Measurements from ENCODE around the gene PDLIM5.
"Not testable (repeated sequence)": the region's sequence is repeated elsewhere in the genome, so short reads cannot be mapped to it uniquely, and the experiment has no call there.

PDLIM5 gene

DNA sequence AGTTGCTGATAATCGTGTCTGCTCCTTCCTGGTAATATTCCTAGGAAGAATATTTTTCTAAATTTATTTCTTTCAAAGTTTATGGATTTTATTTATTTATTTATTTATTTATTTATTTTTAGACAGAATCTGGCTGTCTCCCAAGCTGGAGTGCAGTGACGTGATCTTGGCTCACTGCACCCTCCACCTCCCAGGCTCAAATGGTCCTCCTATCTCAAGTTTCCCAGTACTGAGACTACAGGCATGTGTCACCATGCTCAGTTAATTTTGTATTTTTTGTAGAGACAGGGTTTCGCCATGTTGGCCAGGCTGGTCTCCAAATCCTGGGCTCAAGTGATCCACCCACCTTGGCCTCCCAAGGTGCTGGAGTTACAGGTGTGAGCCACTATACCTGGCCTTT, 48.9 kb downstream of the PDLIM5 start:
- no peak for DNase-seq

GRCh38 chr4:94504545-94504944, 52.8 kb downstream of the PDLIM5 start:
- DNase-seq: no peak

DNA sequence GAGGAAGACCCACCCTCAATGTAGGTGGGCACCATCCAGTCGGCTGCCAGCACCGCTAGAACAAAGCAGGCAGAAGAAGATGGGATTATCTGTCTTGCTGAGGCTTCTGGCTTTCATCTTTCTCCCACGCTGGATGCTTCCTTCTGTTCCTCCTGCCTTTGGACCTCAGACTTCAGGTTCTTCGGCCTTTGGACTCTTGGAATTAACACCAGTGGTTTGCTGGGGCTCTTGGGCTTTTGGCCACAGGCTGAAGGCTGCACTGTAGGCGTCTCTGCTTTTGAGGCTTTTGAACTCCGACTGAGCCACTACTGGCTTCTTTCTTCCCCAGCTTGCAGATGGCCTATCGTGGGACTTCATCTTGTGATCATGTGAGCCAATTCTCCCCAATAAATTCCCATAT, 55.1 kb downstream of the PDLIM5 start:
- no peak for DNase-seq

- no peak for DNase-seq
These were observed 55.5 kb downstream of the PDLIM5 start for GRCh38 chr4:94507281-94507680.

DNA sequence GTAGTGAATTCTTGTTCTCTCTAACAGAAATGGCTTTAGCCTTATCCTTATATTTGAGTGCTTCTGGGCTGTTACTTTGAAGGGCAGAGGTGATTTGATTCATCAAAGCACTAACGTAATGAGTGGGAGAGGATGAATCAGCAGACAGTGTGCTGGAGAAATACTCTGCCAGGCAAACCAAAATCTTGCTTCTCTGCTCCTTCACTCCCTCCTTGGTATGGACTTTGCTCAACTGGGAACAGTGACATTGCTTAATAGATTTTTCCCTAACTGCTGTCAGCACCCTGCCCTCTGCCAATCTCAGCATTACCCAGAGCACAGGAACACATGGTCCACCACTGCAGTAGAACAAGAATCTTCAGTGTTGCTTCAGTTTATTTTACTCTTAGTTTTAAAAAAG, 56.0 kb downstream of the PDLIM5 start:
- DNase-seq: peak; percentile 87

DNA sequence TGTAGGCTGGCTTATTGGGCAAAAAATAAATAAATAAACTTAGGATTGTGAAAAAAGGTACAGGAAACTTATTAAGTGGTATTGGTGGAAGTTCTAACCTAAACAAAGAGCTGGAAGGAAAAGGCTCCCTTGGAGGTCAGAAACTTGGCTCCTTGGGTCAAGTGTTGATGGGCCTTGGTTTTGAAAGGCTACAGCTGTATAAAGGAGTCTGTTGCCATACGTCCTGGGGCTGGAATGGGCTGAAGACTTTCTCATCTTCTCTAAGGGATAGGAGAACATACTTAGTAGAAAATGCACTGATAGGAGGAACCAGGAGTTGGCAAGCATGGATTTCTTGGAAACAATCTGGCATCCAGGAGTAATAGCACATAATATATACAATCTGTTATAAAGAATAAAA, 56.6 kb downstream of the PDLIM5 start:
- DNase-seq: no peak

- no peak for DNase-seq
These were observed 57.1 kb downstream of the PDLIM5 start for GRCh38 chr4:94508806-94509205.

GRCh38 chr4:94511591-94511990, 59.8 kb downstream of the PDLIM5 start:
- no peak for DNase-seq

GRCh38 chr4:94513532-94513931, 61.8 kb downstream of the PDLIM5 start:
- not testable (repeated sequence) for DNase-seq

- DNase-seq: no peak
These were observed 63.6 kb downstream of the PDLIM5 start for GRCh38 chr4:94515365-94515764.

DNA sequence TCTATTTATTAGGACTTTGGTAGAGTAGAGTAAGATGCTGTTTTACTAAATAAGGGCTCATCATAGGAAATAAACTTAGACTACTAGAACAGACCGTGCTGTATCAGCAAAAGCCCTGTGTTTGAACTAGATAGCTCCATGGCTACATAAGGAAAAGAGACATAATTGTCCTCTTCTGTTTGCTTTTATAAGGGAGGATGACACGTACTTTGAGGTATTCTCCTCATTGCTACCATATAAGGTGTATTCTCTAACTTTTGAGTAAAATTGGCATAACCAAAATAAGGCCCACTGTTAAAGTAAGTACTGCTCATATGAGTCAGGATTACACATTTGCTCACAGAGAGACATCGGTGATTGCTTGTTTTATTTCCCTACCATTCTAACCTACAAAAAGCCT, 64.3 kb downstream of the PDLIM5 start:
- DNase-seq: peak; percentile 34

DNA sequence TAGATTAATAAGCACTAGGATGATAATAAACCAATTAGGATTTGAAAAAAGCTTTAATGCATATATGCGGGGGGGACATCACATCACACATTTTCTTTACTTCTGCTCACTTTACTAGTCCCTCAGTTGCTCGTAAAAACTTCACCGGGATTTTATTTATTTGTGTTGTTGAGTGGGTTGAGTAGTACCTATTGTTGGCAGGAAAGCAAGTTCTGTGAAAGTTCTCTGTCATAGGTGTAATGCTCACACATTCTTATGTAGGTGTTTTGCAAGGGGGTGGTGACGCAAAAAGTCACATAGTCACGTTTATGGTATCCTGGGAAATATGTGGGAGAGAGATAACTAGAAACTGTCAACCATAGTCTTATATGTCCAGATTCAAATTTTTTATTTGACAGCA, 65.3 kb downstream of the PDLIM5 start:
- peak; percentile 85 for DNase-seq

DNA sequence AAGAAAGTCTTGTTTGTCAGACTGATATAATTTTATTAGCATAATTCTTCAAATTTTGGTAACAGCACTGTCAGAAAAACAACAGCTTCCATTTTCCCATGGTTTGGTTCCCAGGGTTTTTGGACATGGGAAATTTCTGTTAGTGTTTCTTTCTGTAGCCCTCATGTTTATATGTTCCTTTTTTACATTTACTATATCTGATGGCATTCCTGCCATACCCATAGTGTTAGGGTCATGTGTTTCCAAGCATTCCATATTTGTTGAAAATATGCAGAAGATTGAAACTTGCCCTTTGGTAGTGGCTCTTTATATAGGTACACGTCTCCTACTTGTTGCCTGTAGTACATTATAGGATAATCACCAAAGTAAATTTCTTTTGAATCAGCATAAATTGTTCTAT, 65.8 kb downstream of the PDLIM5 start:
- no peak for DNase-seq

DNA sequence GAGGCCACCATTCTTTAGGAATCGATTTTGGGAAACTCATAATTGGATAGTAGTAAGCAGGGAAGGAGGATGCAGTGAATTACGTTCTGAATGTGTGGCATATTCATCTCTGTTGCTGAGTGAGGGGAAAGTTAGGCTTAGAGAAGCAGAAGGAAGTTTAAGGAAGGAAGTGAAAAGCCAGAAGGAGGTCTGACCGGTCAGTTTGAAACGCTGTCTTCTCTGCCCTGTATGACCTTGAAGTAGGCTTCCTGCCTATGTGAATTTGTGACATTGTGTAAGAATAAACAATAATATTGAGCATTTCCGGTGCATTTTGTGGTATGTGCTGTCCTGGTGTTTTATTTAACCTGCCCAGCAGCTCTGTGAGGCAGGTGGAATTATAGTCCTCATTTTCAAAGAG, 67.3 kb downstream of the PDLIM5 start:
- DNase-seq: no peak

- no peak for DNase-seq
These were observed 68.4 kb downstream of the PDLIM5 start for GRCh38 chr4:94519925-94520789.

DNA sequence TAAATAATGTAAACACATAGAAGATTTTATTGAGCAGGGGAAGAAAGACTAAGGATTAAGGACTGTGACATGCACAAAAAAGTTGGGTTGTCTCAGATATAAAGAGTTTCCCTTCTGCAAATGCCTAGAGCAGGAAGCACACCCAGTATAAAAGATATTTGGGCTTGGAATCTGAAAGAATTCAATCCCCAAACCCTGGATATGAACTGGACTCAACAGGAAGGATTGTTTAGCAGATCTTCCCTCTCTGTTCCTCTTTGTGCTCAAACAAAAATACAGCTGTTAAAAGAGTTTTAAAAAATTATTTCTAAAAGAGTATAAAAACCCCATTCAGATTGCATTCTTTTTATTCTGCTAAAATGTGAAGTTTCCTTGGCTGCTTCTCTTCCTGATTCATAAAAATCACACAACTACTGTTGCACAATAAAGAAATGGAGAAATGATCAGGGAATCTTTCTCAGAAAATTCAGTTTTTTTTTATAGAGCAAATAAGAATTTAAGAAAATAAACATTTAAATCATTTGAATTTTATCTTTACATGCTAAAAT, 71.4 kb downstream of the PDLIM5 start:
- DNase-seq: no peak

- DNase-seq: peak; percentile 68
These were observed 71.9 kb downstream of the PDLIM5 start for GRCh38 chr4:94523617-94524016.

GRCh38 chr4:94525993-94526728, 74.4 kb downstream of the PDLIM5 start:
- DNase-seq: no peak

GRCh38 chr4:94527556-94528233, 76.0 kb downstream of the PDLIM5 start:
- DNase-seq: no peak

DNA sequence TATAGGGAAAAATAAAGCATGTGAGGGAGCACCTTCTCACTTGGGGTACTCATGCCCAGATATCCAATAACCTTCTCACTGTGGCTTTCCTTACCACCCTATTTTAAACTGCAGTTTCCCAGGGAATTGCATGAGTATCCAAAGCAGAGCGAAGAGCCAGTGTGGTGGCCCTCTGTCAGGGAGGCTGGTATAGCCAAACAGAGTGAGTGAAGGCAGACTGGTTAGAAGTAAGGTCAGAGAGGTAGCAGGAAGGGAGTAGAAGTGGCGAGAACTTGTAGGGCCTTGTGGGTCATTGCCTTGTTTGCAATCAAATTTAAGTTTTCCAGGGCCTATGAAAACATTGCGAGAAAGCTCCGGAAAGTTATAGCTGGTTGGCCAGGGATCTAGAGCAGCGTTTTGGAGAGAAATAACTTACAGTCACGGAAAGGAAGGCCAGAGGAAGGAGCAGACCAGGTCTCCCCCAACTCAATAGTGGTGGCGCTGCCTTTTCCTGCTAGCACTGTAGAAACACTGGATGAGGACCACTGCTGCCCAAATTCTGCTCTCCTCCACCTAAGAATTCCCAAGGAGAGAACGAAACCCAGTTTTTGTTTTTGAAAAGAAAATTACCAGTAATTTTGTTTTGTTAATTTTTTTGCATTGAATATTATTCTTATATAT, 77.2 kb downstream of the PDLIM5 start:
- DNase-seq: no peak

DNA sequence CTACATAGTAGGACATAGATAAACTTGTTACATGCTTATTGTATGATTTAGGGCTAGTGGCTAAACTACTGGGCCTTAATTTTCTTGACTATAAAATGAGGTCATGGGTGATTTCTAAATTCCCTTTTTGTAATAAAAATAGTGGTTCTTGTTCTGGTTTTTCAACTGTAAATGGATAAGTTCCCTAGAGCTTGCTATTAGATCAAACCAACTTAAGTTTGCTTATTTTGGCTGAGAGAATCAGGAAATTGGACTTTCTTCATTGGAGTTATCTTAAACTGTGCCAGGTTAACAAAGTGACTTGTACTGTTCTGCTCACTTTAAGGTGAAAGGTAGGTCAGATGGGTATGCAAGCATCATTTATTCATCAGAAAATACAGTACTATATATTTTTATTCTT, 78.3 kb downstream of the PDLIM5 start:
- DNase-seq: no peak

DNA sequence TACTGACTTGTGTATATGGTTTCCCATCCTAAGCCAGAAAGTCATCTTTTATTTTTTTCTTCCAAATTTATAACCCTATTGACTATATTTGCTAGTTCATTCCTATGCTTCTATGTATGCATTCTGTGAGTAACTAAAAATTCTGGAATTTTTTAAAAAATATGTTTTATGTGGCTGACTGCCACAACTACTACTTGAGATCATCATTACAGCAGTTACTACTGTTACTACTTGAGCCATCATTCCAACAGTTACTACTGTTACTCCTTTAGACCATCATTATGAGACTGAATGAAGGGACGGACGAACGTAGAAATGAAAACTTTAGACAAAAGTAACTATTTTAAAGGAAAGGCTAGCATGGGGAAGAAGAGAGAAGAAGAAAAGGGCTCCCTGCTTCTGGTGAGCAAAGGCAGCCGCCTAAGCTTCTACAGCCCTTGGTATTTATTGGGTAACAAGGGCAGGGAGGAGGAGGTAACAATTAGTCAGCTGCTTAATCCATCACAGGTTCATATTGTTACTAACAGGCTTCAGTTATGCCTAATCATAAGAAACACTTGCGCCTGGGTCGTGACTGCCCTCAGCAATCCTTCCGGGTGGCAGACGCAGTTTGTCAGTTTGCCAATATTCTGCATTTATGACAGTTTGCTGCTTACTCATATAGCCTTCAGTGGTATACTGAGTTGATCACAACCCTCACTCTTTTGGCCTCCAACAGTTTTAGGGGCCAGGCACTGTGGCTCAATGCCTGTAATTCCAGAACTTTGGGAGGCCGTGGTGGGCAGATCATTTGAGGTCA, 80.4 kb downstream of the PDLIM5 start:
- peak; percentile 88 for DNase-seq
